H1 (cell line): ENCODE measurements around the gene PPP1R18. TPM values are rescaled to one million over a fixed set of nuclear protein-coding genes. Genes with fewer than 3 reads are reported as not detected.

ENCODE experiments used
- NRF1 ChIP-seq: IDR thresholded peaks from 2 replicates; pipeline ENCODE4 v1.6.1; 2011; ENCODE audit warnings: mild to moderate bottlenecking, low read depth, low read length, improper control_type of control experiment
- polyA plus RNA-seq, 7 experiments: library from polyadenylated mRNA; depleted of rRNA in 3 of 7; stranded (reverse) in 5 of 7; unstranded in 2 of 7; fragments of >200 nt in 5 of 7; fragments of 200-250 nt in 2 of 7; gene quantifications; 1 replicate in 5 of 7; 2 replicates in 1 of 7; 4 replicates in 1 of 7; pipeline versions ENCODE4 v1.2.1 to v1.2.3, GENCODE V29; 2011 to 2013; ENCODE audit warnings: missing spikeins in 2 of 7, mixed read lengths in 2 of 7
- total RNA-seq: library from RNA; stranded (reverse); fragmentation: NEBNext Ultra II Directional; extraction: Animal tissue kit (Norgen Biotek cat#: 25700); gene quantifications from 2 replicates; pipeline ENCODE4 v1.2.1, GENCODE V29; 2021

The PPP1R18 gene
- total and polyA plus RNA-seq, 2 of the 8 experiments (the other 6 are each of a cell fraction or from before 2014, with no cell fraction given): 25.1 to 29.1 TPM

- peak; percentile 97 for TF ChIP-seq NRF1
Observed at GRCh38 chr6:30646450-30647241, 39.8 kb downstream of the PPP1R18 start, which contains the start of gene C6orf136 (continued).
